ENCODE results near the gene METRNL.
"Not testable (repeated sequence)": the region's sequence is repeated elsewhere in the genome, so short reads cannot be mapped to it uniquely, and the experiment has no call there.

The METRNL gene

DNA sequence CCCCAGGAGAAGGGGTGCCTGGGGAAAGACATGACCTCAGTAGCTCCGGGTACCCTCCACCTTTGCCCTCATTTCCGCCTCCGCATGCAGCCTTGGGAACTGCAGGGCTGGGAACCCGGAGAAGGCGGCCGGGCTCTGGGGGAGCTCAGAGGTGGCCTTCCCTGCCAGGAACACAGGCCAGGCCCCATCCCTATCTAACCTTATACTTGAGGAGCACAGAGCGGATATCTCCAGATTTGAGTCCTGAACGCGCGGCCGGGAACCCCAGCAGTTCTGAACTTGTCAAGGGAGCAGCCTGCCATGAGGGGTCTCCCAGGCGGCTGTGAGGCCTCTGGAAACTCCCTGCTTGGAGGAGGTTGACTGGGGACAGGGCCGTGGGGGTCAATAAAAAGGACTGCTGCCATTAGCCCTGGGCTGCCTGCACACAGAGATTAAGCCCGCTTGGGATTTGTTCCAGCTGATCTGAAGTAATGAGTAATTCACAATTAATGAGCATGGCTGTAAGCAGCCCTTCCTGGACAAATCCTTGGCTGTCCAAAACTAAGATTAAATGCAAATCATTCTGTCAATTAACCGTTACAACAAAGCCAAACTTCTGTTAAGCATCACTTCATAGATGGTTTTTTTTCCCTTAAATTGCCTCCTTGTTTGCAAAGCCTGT lies 26.3 kb upstream of the METRNL start:
- no peak for DNase-seq

DNA sequence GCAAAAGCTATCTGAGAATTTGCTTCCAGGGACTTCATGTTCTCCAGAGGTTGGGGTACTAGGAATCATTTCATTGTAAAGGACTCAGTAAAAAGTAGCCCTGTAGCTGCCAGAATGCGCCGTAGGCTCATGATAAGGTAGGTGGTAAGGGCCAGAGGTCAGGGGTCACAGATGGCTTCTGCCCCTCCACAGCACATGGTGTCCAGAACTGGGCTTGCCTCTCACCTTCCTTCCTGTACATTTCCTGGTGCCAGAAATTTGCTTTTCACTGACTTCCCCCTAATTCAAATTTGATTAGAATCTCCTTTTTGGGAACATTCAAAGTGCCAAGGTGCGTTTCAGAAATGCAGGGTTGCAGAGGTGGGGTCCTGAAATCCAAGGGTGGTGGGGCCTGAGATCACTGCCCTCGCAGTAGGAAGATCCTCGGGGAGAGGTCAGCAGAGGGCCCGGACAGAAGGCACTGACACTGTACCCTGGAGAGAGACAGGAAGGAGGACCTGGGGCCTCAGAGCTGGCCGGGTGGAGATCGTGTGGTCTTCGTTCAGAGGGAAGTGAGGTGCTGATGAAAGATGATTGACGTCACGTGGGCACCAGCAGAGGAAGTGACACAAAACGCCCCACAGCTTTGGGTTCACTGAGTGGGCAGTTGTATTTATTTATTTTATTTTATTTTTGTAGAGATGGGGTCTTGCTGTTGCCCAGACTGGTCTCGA lies 25.5 kb upstream of the METRNL start:
- DNase-seq: no peak

DNA sequence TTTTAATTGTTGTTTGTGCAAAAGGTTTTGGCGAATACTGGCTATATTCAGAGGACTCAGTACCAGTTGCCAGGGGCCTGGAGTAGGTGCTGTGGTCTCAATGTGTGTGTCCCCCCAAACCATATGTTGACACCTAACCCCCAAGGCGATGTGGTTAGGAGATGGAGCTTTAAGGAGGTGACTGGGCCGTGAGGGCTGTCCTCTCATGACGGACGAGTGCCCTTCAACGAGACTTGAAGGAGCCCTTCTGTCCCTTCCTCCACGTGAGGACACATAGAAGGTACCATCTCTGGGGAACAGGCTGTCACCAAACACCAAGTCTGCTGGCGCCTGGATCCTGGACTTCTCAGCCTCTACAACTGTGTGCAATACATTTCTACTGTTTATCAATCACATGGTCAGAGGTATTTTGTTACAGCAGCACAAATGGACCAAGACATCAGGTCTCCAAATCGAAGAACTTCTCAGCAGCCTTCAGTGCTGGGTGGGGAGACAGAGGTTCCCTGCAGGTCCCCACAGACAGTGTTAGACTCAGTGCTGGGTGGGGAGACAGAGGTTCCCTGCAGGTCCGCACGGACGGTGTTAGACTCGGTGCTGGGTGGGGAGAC lies 24.8 kb upstream of the METRNL start:
- no peak for DNase-seq

DNA sequence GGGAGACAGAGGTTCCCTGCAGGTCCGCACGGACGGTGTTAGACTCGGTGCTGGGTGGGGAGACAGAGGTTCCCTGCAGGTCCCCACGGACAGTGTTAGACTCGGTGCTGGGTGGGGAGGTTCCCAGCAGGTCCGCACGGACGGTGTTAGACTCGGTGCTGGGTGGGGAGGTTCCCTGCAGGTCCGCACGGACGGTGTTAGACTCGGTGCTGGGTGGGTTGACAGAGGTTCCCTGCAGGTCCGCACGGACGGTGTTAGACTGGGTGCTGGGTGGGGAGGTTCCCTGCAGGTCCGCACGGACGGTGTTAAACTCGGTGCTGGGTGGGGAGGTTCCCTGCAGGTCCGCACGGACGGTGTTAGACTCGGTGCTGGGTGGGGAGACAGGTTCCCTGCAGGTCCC lies 24.2 kb upstream of the METRNL start:
- not testable (repeated sequence) for DNase-seq

DNA sequence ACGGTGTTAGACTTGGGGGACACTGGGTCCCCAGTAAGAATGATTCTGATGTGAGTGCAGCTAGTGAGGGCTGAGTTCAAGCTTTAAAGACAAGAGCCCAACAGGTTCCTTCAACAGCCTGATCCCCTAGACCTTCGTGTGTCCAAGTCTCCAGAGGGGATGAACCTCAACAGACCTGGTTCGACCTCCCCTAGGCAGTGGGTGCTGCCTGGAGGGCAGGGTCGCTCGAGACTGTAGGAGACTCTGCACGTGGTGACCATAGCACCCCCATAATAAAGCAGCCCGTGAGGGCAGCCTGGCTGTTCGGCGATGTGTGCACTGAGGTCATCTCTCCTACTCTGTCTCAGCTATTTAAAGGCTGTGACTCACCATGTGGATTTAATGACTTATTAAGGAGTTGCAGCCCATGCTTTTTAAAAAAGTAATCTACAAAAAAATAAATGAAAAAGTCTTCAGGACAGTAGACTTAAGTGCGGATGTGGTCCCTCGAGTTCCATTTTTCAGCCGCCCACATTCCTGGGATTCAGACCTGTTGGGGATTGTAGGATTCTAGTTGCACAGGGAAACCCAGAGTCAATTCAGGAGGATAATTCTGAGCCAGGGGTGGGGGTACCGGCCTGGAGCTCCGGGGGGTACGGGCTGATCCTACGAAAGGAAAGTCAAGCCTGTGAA lies 23.4 kb upstream of the METRNL start:
- no peak for DNase-seq

DNA sequence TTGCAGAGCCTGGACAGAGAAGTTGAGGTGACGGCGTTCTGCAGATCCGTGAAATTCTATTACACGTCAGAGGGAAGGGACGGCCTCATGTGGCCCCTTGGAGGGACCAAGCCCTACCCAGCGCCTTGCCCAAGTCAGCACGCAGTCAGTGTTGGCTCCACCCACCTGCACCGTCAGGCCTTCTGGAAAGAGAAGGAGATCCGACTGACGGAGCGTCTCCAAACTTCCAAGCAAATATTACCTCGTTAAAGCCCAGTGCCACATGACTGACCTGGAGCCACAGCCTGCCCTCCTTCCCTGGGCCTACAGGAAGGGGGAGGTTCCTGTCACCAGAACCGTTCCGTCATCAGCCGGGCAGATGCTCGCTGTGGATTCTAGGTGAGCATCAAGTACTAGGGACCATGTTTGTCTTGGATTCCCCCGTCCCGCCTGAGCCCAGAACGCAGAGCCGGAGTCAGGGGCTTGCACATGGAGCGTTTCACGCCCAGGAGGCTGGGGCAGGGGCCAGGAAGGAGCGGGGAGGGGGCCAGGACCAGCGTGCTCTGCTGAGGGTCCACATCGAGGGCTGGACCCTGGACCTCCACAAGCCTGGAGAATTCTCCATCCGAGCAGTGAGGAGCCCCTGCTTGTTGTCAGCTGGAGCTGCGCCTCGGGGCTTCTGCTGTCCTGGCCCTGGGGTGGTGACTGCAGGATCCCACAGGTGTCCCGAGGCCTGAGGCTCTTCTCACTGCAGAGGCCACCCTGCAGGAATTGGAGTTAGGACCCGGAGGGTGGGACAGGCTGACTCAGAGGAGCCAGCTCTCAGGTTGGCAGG lies 22.6 kb upstream of the METRNL start:
- no peak for DNase-seq

DNA sequence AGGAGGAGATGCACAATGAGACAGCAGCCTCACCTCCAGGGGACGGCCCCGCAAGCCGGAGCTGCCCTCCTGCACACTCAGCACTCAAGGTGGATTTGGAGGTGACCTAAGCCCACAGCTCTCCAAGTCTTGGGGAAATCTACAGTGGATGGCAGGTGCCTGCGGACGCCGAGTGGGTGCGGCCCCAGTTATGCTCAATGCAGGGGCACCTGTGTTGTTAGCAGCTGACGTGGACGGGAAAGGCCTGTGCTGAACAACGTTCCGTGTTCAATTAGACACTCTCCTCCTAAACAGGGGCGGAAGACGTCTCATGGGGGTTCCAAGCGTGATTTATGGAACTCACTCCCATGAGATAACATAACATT lies 22.0 kb upstream of the METRNL start:
- DNase-seq: no peak

DNA sequence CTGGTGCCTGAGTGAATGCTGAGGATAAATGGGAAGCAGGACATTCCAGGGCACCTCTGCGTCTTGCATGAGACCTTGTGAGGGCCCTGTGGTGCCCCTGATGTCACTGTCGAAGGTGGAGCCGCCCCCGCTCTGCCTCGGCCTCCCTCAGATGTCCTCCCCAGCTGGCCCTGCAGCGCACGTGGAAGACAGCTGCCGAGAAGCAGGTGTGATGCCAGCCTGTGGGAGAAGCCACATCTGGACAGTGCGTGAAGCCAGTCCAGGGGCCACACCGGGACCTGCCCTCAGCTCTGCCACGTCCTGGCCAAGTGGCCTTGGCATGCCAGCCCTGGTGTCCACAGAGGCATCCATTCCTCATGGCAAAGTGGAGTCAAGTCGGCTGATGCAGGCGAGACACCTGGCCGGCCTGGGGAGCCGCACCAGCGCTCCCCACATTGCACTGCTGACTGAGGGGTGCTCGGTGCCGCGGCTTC lies 21.6 kb upstream of the METRNL start:
- no peak for DNase-seq

DNA sequence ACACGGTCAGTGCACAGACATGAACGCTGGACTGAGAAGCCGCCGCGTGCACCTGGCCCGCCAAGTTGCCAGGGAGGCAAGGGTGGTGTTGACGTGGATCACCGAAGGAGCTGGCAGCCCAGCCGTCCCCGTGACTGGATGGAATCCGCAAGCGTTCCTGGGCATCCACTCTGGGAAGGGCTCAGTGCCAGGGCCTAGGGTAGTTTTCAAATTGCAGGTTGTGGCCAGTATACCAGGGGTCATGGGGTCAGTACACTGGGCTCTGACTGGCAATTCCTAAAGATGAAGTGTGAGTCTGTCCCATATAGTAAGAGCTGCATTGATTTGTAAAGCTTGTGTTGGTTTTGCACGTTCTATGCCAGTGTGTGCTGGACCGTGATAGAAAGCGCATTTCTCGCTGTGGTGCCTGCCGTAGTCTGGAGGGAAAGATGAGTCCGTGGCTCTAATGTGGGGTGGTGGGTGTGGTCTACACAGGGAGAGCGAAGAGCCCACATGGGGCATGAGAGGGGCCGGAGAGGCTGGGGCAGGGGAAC lies 21.1 kb upstream of the METRNL start:
- no peak for DNase-seq

DNA sequence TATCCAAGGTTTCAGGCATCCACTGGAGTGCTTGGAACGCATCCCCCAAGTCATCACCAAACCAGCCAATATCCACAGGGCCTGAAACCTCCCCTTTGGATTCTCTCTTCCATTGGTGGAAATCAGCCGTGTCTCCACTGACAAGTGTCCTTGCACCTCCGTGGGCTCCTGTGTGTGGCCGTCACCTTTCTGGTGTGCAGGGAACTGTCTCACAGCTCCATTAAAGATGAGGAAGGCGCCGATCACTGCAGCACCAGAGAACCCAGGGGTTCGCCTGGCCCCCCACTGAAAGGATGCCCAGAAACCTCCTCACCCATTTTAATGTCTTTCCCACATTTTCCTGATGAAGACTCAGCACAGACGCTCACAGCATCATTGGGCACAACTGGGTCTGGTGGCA lies 17.8 kb upstream of the METRNL start:
- DNase-seq: no peak

DNA sequence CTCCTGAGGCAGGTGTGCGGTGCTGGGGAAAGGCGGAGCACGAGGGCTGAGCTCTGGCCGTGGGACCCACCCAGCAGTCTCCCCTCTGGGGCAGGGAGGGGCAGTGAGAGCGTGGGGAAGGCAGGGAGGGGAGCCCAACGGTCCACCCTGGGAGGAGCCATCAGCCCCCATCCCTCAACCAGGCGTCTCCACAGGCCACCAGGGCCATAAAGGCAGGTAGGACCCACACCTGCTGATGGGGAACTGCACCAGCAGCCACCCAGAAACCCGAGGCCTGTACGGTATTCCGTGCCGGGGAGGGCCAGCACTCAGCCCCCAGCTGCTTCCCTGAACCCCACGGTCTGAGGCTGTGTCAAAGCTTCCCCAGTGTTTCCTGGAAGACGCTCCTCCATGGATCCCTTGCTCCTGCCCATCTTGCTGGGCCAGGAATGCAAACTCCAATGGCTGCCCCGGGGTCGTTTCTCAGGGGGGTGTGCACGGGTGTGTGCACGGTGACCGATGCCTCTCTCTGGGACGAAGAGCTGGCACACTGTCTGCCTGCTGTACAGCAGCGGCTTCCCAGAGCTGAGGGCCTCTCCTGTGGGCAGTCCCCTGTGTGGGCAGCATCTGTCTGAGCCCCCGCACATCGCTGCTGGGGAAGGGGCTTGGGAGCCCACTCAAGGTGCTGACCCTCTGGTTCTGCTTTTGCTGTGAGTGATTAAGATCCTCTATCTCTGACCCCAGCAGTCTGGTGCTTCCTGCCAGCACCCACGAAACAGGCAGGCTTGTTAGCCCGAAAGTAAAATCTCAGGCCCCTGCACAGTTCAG lies 17.2 kb upstream of the METRNL start:
- DNase-seq: no peak

DNA sequence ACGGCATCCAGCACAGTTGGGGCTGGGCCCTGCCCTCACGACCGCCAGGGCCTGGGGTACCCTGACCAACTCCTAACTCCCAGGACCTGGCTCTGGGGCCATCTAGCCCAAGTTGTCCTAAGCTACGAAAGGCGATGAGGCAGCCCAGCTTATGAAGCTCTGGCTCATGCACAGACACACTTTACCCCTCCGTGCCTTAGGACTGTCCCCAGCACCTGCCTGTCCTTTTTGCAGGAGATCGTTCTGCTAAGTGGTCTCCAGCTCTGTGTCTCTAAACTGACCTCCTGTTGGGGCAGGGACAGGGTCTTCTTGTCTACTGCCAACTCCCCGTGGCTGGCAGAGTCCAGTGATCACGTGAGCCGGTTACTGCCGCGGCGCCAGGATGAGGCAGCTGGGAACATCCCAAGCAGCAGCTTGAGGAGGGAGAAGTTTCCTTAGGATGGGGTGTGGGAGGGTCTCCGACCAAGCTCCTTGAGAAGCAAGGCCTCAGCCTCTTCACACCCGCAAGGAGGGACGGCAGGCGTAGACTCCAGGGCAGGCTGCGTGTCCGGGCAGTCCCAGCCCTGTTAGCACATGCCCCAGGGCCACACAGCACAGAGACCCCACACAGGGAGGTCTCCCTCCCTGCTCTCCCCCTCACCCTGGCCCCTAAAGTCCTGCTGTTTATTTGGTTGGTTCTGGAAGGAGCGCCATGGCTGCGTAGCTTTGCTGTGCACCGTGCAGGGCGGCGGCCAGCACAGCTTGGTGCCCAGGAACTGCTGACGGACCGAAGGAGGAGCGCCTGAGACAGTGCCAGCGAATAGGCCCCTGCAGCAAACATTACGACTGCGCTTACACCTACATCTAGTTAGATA lies 16.4 kb upstream of the METRNL start:
- DNase-seq: no peak

DNA sequence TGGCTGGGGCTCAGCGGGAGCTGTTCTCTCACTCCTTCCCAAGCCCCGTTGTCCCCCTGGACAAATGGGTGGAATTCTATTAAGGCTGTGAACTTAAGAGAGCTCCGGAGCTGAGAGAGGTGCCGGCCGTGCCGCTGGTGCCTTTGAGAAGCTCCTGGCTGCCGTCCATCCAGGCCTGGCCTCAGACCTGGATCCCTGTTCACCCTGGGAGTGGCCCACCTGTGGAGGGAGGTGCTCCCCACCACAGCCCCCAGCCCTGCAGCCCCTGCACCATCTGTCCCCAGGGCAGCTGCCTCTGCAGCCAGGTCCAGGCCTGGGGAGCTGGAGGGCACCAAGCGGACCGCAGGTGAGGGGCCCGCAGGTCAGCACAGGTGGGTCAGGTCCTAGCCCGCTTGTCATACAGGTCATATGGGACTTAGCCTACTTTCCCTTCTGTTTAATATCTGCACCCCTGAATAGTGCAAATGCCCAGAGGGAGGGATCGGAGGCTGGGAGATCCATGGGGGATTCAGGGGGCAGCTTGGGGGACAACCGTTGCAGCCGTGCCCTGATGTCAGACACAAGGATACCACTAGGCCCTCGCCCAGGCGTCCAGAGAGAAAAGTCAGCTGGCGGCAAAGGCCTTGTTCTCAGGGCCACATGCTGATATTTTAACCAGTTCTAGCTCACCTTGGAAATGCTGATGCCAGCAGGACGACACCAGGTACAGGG lies 15.2 kb upstream of the METRNL start:
- no peak for DNase-seq

DNA sequence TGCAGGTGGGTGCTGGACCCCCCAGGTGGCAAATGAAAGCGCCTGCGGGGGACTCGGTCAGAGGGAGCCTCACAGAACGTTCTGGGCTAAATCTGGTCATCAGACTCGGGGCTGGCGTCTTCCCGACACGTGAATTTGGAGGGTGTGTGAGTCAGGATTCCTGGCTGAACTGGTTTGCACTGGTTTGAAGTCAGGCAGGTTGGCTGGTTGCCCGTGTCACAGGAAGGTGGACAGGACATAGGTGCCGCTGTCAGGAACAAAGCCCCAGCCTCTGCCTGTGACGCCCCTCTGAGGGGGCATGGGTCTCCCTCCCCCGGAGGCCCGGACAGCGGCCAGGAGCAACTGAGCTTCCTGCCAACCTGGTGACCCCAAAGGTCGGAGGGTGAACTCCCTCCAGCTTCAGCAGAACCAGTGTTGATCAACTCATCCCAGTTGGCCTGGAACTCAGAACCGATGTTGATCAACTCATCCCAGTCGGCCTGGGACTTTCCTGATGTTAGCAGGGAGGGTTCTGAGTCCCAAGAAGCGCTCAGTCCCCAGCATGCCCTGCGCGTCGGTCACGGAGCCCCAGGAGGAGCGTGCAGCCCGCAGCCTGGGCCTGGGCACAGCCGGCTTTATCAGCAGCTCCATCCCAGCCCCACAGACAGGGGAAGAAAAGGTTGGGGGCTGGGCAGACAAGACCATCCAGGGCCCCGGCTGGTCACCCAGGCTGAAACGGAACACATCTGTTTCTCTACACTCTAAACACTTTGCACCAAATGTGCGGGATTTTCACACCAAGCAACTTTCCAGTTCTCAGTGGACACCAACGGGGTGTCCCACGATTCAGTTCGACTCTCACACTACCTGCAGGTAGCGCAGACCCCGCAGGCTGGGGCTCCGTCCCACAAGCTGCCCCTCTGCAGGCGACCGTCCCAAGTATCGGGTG lies 14.4 kb upstream of the METRNL start:
- no peak for DNase-seq

DNA sequence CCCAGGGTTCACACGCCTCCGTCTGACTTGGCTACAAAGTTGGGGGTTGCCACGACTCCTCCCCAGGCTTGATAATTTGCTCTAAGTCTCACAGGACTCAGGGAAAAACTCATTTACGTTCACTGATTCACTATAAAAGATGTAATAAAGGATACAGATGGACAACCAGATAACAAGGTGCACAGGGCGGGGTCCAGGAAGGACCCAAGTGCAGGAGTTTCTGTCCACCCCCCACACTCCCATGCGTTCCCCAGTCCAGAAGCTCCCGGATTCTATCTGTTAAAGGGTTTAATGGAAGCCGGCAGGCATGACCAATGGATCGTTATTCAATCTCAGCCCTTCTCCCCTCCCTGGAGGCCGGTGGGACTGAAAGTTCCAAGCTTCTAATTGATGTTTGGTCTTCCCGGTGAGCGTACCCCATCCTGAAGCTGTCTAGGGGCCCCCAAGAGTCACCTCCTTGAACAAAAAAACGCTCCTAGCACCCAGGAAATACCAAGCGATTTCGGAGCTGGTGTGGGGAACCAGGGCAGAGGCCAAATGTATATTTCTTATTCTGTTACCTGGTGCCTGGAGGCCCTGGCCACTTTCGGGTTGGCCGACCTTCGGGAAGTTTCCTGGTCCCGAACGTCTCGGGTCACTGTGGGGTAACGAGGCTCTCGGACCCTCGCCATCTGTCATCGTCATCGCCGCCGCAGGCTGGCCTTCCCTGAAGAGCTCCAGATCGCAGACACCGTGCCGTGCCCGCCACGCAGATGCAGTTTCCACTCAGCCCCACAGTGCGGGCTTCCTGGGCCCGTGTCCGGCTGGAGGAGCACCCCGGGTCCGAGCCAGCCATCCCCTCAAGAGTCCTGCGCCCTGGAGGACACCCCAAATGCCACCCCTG lies 13.5 kb upstream of the METRNL start:
- DNase-seq: no peak

DNA sequence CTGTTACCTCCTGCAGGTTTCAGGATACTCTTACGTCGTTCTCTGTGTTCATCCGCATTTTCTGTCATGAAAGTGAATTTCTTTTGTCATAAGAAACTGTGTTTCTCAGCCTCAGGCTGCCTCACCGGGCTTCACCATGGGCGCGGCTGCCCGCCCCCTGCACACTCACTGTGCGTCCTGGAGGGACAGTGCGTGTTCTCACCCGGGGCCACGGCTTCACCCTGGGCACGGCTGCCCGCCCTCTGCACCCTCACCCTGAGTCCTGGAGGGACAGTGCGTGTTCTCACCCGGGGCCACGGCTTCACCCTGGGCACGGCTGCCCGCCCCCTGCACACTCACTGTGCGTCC lies 12.9 kb upstream of the METRNL start:
- DNase-seq: not testable (repeated sequence)

DNA sequence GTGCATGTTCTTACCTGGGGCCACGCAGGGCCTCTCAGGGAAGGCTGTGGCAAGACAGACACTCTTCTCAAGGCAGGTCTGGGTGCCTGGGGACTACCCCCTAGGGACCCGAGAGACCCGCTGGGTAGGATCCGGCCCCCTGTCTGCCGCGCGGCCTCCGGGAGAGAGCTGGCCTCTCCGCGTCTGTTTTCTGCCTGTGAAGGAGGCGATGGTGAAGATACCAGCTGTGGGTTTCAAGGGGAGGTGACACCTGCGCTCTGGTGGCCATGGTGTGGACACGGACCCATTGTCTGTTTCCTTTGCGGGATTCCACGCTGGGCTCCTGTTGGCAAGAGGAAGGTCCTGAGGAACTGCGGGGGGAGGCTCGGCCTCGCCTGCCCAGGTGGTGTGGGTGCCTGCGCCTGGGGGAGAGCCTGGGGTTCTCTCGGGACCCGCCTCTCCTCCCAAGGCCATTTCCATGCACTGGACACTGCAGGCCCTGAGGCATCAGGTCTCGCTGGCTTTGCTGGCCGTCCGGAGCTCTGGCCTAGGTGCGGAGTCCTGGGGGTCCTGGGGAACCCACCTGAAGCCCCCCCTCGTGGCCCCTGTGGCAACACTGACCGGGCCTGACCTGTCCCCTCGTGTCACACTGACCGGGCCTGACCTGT lies 12.2 kb upstream of the METRNL start:
- DNase-seq: no peak
